ENCODE results near the gene CCNL2.

- TF ChIP-seq, protein P1, sequence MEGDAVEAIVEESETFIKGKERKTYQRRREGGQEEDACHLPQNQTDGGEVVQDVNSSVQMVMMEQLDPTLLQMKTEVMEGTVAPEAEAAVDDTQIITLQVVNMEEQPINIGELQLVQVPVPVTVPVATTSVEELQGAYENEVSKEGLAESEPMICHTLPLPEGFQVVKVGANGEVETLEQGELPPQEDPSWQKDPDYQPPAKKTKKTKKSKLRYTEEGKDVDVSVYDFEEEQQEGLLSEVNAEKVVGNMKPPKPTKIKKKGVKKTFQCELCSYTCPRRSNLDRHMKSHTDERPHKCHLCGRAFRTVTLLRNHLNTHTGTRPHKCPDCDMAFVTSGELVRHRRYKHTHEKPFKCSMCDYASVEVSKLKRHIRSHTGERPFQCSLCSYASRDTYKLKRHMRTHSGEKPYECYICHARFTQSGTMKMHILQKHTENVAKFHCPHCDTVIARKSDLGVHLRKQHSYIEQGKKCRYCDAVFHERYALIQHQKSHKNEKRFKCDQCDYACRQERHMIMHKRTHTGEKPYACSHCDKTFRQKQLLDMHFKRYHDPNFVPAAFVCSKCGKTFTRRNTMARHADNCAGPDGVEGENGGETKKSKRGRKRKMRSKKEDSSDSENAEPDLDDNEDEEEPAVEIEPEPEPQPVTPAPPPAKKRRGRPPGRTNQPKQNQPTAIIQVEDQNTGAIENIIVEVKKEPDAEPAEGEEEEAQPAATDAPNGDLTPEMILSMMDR (IDR thresholded peaks at IDR 0.05; ENCODE audit: insufficient read depth, low read length) = no peak
- TF ChIP-seq SPI1 (IDR thresholded peaks at IDR 0.05; ENCODE audit: borderline replicate concordance, low read depth) (no peak), POLR2AphosphoS5 (IDR thresholded peaks at IDR 0.05; ENCODE audit: low read depth) (no peak), REST (IDR thresholded peaks at IDR 0.05; ENCODE audit: insufficient replicate concordance, low read depth) (no peak), GABPA (IDR thresholded peaks at IDR 0.05; ENCODE audit: low read depth) (no peak)
Observed at GRCh38 chr1:1357871-1358432, 41.2 kb downstream of the CCNL2 start.

Measured in HL-60 (cell line).